SKM-1 treated with dmso at 0.1 percent for 144 hours (cell line): ENCODE data around the gene DEGS2.

Source experiments
- DNase-seq: peaks from one replicate; lab custom pipeline; 2025; ENCODE audit not compliant: unreplicated experiment; lab: John Stamatoyannopoulos, UW

Gene DEGS2

GRCh38 chr14:100149851-100150611 lies 9.4 kb downstream of the DEGS2 start:
- DNase-seq, result no peak

- no peak for DNase-seq
Measured at GRCh38 chr14:100148837-100149731, 10.4 kb downstream of the DEGS2 start.

- no peak for DNase-seq
Measured at GRCh38 chr14:100147691-100148464, 11.6 kb downstream of the DEGS2 start.

GRCh38 chr14:100147181-100147631 lies 12.2 kb downstream of the DEGS2 start:
- no peak for DNase-seq

- no peak for DNase-seq
Measured at GRCh38 chr14:100146531-100147091, 12.8 kb downstream of the DEGS2 start.

- no peak for DNase-seq
Measured at GRCh38 chr14:100145682-100146464, 13.6 kb downstream of the DEGS2 start.

GRCh38 chr14:100144996-100145646 lies 14.3 kb downstream of the DEGS2 start:
- no peak for DNase-seq

GRCh38 chr14:100144645-100144995 lies 14.8 kb downstream of the DEGS2 start:
- DNase-seq, result no peak

GRCh38 chr14:100143934-100144333 lies 15.5 kb downstream of the DEGS2 start:
- no peak for DNase-seq

- no peak for DNase-seq
Measured at GRCh38 chr14:100143523-100143922, 15.9 kb downstream of the DEGS2 start.

- DNase-seq, result no peak
Measured at GRCh38 chr14:100142073-100143040, 17.1 kb downstream of the DEGS2 start.

- no peak for DNase-seq
Measured at GRCh38 chr14:100141098-100141497, 18.3 kb downstream of the DEGS2 start.

GRCh38 chr14:100140452-100141078 lies 18.9 kb downstream of the DEGS2 start:
- DNase-seq, result no peak

GRCh38 chr14:100138955-100139354 lies 20.5 kb downstream of the DEGS2 start:
- DNase-seq, result no peak

GRCh38 chr14:100138082-100138787 lies 21.2 kb downstream of the DEGS2 start:
- no peak for DNase-seq

- DNase-seq, result no peak
Measured at GRCh38 chr14:100137173-100137572, 22.3 kb downstream of the DEGS2 start.

GRCh38 chr14:100135784-100136183 lies 23.7 kb downstream of the DEGS2 start:
- no peak for DNase-seq

- DNase-seq, result no peak
Measured at GRCh38 chr14:100135073-100135472, 24.4 kb downstream of the DEGS2 start.
